ENCODE results near the gene GSTCD. TPM values are rescaled to one million over a fixed set of nuclear protein-coding genes. Genes with fewer than 3 reads are reported as not detected.

GSTCD gene
- total RNA-seq, 1 experiment from 2014 or later: 21.7 TPM

DNA sequence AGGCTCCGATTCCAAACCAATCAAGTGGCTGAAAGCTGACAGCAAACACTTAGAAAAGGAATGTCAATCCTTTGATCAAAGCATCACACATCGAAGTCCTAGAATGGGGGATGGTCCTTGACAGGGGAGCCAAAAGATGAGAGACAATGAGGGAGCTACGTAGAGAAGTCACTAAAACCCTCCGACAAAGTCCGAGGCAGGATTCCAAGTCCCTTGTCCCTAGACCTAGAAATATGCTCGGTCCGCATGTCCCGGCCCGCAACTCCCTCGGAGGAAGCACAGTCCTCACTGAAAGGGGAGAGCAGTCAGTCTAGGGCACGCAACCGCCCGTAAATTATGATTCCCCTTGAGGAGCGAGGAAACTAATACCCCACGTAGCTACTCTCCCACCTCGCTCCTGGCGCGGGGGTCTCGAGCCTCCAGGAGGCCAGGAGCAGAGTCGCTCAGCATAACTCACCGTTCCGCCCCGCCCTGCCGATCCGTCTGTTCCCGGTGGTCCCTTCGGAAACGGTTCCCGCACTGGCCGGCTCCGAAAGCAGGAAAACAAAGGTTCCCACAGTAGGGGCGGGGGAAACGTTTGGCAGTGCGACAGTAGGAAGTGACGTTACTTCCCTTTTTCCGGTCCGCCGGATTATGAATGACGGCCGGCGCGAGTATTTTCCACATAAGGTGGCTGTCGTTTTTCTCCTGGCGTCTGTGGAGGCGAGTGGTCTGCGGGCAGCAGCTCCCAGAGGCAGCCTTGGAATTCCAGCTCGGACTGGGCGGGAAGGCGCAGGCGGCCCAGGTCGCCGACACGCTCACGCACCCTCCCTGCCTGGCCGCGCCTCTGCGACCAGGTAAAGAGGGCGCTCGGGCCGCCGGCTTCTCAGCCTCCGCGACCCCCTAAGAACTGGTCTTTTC lies at the start of gene GSTCD, which contains the start of gene INTS12 (continued):
- TF ChIP-seq, protein P1, sequence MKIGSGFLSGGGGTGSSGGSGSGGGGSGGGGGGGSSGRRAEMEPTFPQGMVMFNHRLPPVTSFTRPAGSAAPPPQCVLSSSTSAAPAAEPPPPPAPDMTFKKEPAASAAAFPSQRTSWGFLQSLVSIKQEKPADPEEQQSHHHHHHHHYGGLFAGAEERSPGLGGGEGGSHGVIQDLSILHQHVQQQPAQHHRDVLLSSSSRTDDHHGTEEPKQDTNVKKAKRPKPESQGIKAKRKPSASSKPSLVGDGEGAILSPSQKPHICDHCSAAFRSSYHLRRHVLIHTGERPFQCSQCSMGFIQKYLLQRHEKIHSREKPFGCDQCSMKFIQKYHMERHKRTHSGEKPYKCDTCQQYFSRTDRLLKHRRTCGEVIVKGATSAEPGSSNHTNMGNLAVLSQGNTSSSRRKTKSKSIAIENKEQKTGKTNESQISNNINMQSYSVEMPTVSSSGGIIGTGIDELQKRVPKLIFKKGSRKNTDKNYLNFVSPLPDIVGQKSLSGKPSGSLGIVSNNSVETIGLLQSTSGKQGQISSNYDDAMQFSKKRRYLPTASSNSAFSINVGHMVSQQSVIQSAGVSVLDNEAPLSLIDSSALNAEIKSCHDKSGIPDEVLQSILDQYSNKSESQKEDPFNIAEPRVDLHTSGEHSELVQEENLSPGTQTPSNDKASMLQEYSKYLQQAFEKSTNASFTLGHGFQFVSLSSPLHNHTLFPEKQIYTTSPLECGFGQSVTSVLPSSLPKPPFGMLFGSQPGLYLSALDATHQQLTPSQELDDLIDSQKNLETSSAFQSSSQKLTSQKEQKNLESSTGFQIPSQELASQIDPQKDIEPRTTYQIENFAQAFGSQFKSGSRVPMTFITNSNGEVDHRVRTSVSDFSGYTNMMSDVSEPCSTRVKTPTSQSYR (CRISPR knock-in tag; IDR thresholded peaks at IDR 0.05): peak; percentile 70; the same call in 1 of the 2 replicates
- TF ChIP-seq, protein P2, sequence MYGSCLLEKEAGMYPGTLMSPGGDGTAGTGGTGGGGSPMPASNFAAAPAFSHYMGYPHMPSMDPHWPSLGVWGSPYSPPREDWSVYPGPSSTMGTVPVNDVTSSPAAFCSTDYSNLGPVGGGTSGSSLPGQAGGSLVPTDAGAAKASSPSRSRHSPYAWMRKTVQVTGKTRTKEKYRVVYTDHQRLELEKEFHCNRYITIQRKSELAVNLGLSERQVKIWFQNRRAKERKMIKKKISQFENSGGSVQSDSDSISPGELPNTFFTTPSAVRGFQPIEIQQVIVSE (CRISPR knock-in tag; IDR thresholded peaks at IDR 0.05; ENCODE audit: borderline replicate concordance): no peak
- TF ChIP-seq RORB (CRISPR knock-in tag; IDR thresholded peaks at IDR 0.05) (no peak), PRRX2 (CRISPR knock-in tag; IDR thresholded peaks at IDR 0.05) (no peak), ZNF423 (CRISPR knock-in tag; IDR thresholded peaks at IDR 0.05) (no peak), ESRRA (CRISPR knock-in tag; IDR thresholded peaks at IDR 0.05; ENCODE audit: borderline replicate concordance) (peak; percentile 57; the same call in 1 of the 2 replicates), ETV6 (CRISPR knock-in tag; IDR thresholded peaks at IDR 0.05) (peak; percentile 80), TEAD4 (CRISPR knock-in tag; IDR thresholded peaks at IDR 0.05) (no peak), SMAD4 (CRISPR knock-in tag; IDR thresholded peaks at IDR 0.05) (no peak), ZNF232 (CRISPR knock-in tag; IDR thresholded peaks at IDR 0.05) (peak; percentile 76; the same call in 1 of the 2 replicates), GTF2I (CRISPR knock-in tag; conservative IDR thresholded peaks at IDR 0.05) (0 out of 2 replicates have a peak, but pooled peaks have one; percentile 14), TCF7 (CRISPR knock-in tag; IDR thresholded peaks at IDR 0.05; ENCODE audit: low read depth) (no peak), ZNF416 (CRISPR knock-in tag; IDR thresholded peaks at IDR 0.05) (no peak), MYBL2 (CRISPR knock-in tag; IDR thresholded peaks at IDR 0.05) (peak; percentile 94), ZNF138 (CRISPR knock-in tag; conservative IDR thresholded peaks at IDR 0.05) (peak; percentile 85; the same call in 1 of the 2 replicates), SMAD3 (CRISPR knock-in tag; IDR thresholded peaks at IDR 0.05; ENCODE audit: borderline replicate concordance) (peak; percentile 47; the same call in 1 of the 2 replicates), HMGA2 (CRISPR knock-in tag; IDR thresholded peaks at IDR 0.05) (no peak), ZBTB21 (CRISPR knock-in tag; IDR thresholded peaks at IDR 0.05; ENCODE audit: borderline replicate concordance) (peak; percentile 96), MXD4 (CRISPR knock-in tag; IDR thresholded peaks at IDR 0.05; ENCODE audit: borderline replicate concordance) (no peak)
- TF ChIP-seq, protein P3, sequence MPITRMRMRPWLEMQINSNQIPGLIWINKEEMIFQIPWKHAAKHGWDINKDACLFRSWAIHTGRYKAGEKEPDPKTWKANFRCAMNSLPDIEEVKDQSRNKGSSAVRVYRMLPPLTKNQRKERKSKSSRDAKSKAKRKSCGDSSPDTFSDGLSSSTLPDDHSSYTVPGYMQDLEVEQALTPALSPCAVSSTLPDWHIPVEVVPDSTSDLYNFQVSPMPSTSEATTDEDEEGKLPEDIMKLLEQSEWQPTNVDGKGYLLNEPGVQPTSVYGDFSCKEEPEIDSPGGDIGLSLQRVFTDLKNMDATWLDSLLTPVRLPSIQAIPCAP (CRISPR knock-in tag; IDR thresholded peaks at IDR 0.05): no peak
- TF ChIP-seq, protein P4, sequence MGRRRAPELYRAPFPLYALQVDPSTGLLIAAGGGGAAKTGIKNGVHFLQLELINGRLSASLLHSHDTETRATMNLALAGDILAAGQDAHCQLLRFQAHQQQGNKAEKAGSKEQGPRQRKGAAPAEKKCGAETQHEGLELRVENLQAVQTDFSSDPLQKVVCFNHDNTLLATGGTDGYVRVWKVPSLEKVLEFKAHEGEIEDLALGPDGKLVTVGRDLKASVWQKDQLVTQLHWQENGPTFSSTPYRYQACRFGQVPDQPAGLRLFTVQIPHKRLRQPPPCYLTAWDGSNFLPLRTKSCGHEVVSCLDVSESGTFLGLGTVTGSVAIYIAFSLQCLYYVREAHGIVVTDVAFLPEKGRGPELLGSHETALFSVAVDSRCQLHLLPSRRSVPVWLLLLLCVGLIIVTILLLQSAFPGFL (CRISPR knock-in tag; IDR thresholded peaks at IDR 0.05; ENCODE audit: borderline replicate concordance): 0 out of 2 replicates have a peak, but pooled peaks have one; percentile 27
- TF ChIP-seq, protein P5, sequence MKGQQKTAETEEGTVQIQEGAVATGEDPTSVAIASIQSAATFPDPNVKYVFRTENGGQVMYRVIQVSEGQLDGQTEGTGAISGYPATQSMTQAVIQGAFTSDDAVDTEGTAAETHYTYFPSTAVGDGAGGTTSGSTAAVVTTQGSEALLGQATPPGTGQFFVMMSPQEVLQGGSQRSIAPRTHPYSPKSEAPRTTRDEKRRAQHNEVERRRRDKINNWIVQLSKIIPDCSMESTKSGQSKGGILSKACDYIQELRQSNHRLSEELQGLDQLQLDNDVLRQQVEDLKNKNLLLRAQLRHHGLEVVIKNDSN (CRISPR knock-in tag; IDR thresholded peaks at IDR 0.05): peak; percentile 64; the same call in 1 of the 2 replicates
- TF ChIP-seq, protein P6, sequence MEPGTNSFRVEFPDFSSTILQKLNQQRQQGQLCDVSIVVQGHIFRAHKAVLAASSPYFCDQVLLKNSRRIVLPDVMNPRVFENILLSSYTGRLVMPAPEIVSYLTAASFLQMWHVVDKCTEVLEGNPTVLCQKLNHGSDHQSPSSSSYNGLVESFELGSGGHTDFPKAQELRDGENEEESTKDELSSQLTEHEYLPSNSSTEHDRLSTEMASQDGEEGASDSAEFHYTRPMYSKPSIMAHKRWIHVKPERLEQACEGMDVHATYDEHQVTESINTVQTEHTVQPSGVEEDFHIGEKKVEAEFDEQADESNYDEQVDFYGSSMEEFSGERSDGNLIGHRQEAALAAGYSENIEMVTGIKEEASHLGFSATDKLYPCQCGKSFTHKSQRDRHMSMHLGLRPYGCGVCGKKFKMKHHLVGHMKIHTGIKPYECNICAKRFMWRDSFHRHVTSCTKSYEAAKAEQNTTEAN (CRISPR knock-in tag; IDR thresholded peaks at IDR 0.05): peak; percentile 71; the same call in 1 of the 2 replicates
- TF ChIP-seq, protein P7, sequence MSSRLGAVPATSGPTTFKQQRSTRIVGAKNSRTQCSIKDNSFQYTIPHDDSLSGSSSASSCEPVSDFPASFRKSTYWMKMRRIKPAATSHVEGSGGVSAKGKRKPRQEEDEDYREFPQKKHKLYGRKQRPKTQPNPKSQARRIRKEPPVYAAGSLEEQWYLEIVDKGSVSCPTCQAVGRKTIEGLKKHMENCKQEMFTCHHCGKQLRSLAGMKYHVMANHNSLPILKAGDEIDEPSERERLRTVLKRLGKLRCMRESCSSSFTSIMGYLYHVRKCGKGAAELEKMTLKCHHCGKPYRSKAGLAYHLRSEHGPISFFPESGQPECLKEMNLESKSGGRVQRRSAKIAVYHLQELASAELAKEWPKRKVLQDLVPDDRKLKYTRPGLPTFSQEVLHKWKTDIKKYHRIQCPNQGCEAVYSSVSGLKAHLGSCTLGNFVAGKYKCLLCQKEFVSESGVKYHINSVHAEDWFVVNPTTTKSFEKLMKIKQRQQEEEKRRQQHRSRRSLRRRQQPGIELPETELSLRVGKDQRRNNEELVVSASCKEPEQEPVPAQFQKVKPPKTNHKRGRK (CRISPR knock-in tag; IDR thresholded peaks at IDR 0.05; ENCODE audit: borderline replicate concordance): no peak
- TF ChIP-seq, protein P8, sequence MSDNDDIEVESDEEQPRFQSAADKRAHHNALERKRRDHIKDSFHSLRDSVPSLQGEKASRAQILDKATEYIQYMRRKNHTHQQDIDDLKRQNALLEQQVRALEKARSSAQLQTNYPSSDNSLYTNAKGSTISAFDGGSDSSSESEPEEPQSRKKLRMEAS (CRISPR knock-in tag; IDR thresholded peaks at IDR 0.05): peak; percentile 88
- TF ChIP-seq, protein P9, sequence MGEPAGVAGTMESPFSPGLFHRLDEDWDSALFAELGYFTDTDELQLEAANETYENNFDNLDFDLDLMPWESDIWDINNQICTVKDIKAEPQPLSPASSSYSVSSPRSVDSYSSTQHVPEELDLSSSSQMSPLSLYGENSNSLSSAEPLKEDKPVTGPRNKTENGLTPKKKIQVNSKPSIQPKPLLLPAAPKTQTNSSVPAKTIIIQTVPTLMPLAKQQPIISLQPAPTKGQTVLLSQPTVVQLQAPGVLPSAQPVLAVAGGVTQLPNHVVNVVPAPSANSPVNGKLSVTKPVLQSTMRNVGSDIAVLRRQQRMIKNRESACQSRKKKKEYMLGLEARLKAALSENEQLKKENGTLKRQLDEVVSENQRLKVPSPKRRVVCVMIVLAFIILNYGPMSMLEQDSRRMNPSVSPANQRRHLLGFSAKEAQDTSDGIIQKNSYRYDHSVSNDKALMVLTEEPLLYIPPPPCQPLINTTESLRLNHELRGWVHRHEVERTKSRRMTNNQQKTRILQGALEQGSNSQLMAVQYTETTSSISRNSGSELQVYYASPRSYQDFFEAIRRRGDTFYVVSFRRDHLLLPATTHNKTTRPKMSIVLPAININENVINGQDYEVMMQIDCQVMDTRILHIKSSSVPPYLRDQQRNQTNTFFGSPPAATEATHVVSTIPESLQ (CRISPR knock-in tag; IDR thresholded peaks at IDR 0.05): no peak

Measured in WTC11 (cell line).